NOMO-1 (cell line): ENCODE measurements around the gene E2F4.

Experiments
- DNase-seq, 2 experiments: peaks; one replicate each; lab custom pipeline; 2025; ENCODE audit not compliant: unreplicated experiment in 2 of 2; lab: John Stamatoyannopoulos, UW

The E2F4 gene

DNA sequence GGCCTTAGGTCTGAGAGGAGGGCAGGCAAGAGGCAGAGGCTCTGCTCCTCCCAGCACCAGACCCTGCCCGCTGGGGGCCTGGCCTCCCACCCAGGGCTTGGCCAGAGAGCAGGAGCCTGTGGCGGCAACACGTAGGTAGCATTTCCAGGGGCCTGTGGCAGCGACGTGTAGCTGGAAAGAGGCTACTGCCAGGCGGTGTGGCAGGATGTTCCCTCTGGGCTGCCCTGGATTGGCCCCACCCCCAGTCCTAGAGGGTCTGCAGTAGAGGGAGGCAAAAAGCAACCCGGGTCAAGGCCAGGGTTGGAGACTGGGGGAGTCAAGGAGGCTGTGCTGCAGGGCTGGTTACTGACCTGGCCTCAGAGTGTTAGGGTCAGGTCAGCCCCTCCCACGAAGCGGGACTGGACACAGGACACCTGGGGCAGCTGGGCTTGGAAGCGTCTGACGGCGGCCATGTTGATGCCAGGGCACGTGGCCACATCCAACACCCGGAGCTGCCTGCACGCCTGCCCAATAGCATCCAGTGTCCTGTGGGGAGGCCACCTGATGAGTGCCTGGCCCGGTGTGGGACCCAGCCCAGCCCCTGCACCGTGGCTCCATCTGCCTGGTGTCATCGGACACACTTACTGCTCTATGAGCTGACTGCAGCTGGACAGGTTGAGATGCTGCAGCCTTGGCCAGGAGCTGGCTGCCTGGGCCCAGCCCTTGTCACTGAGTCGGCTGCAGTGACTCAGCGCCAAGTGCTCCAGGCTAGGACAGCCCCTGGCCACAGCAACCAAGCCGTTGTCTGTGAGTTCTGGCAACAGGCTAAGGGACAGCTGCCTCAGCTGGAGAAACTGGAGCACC lies 15.5 kb downstream of the E2F4 start:
- DNase-seq: no peak

DNA sequence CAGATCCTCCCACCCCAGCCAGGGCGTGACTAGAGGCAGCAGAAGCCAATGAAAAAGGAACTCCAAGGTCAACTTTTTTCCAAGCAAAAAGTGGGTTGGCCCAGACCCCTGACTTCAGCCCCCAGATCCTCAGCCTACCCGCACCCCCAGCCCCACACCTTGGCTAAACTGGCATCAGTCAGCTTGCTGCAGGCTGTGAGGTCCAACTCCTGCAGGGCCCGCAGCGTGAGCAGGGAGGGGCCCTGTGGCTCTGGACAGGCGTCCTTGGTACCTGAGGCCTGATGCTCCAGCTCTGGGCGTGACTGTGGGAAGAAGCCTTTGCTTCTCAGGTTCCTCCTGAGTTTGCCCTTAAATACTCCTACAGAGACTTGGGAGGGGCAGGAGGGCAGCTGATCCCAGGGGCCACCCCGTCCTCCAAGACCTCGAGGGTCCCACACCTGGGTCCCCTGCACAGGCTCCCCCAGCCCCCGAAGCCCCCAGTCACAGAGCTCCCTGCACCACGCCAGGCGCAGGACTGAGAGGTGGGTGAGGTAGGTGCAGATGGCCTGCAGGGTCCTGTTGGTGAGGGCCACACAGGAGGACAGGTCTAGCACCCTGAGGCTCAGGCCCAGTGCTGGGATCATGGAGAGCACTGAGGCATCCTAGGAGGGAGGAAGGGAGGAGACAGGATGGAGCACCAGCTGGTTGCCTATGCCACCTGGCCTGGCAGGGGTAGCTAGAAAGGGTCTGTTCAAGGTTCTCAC lies 16.4 kb downstream of the E2F4 start:
- DNase-seq: no peak

DNA sequence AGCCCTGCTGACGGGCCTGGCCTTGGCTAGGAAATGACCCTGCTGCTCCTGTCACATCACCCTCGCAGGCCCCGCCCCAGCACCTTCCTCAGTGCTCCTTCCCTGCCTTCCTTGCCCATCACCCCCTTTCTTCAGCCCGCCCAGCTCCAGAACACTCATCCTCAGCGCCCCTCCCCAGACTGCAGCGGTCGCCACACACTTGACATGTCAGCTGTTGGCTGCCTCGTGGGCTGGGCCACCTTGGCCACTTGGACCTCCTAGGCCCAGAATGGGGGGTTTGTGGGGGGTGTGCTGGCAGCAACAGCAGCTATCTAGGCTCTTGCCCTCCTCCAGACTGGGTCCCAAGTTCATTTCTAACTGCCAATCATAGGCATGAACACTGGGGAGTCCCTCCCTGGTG lies 17.6 kb downstream of the E2F4 start:
- DNase-seq: no peak

DNA sequence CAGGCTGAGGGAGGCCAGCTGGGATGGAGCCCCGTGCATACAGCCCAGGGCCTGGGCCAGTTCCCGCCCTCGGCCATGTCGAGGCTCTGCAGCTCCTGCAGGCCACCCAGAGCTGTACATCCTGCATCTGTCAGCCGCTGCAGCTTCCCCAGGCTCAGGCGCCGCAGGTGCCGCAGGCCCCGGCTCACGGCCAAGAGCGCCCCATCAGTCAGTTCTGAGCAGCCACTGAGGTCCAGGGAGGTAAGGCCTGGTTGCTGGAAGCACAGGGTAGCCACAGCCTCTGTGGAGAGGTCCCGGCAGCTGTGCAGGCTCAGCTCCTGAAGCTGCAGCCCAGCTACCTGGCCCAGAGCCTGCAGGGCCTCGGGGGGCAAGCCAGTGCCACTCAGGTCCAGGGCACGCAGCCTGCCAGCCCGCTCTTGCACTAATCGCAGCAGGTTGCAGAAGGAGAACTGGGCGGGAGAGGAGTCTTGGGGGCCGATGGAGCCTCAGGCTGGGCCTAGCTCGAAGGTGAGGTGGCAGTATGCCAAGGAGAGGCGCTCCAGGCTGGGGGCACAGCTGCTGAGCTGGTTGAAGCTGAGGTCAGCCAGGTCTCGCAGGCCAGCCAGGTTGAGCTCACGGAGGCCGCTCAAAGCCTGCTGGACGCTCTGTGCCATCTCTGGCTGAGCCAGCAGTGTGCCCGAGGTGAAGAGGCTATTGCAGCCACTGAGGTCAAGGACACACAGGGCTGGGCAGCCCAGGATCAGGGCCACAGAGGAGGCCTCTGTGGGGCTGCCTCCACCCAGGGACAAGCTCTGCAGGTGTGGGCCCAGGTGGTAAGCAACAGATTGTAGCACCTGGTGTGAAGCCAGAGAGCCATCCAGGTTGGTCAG lies 18.3 kb downstream of the E2F4 start:
- DNase-seq: no peak

DNA sequence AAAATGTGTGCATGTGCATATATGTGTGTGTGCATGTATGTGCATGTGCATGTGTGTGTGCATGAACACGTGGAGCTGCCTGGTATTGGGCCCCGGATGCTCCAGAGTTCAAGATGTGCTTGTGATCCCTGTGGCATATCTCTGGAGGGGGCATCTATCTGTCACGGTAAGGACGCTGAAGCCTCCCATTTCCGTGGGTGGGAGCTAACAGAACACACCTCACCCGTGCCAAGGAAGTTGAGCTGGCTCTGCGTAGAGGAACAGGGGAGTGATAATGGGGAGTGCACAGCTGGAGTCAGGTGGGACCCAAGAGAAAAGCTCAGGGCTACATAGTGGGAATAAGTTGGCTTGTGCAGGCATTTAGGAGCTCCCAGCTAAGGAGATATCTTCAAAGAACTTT lies 19.7 kb downstream of the E2F4 start:
- no peak for DNase-seq

DNA sequence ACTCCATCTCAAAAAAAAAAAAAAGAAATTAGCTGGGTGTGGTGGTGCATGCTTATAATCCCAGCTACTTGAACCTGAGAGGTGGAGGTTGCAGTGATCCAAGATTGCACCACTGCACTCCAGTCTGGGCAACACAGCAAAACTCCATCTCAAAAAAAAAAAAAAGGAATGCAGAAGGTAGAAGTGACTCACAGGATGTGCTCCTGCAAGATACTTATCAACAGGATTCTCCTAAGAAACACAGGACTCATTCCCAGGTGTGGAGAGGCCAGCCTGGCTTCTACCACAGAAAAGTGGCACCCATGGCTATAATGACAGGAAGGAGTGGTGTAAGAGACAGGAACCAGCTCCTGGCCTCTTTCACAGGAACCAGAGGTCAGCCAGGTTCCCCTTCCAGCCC lies 20.8 kb downstream of the E2F4 start:
- no peak for DNase-seq

DNA sequence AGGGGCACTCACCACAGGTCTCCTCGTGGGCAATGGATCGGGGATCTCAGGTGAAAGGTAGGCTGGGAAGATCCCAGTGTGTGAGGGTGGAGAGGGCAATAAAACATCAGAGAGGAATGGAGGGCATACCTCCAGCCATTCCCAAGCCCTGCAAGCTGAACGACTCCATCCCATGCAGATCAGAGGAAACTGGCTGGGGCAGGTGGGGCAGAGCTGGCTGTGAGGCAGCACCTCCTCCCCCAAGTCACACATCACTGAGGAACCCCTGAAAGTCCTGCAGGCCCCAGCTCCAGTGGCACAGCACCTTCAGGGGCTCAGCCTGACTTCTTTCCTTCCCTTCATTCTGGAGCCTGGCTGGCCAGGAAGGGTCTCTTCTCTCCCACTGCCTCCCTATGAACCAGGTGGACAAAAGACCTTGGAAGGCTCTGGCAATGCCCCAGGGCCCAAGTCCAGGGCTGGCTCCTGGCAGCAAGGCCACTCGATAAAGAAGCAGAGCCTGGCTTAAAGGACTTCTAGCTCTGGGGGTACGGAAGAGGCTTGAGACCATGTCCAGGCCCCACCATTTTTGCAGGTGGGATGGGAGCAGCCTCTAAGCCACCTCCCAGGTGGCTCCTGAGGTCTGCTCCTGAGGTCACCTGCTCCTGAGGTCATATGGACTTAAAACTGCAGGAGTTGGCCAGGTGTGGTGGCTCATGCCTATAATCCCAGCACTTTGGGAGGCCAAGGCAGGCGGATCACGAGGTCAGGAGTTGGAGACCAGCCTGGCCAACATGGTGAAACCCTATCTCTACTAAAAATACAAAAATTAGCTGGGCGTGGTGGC lies 21.5 kb downstream of the E2F4 start:
- no peak for DNase-seq

DNA sequence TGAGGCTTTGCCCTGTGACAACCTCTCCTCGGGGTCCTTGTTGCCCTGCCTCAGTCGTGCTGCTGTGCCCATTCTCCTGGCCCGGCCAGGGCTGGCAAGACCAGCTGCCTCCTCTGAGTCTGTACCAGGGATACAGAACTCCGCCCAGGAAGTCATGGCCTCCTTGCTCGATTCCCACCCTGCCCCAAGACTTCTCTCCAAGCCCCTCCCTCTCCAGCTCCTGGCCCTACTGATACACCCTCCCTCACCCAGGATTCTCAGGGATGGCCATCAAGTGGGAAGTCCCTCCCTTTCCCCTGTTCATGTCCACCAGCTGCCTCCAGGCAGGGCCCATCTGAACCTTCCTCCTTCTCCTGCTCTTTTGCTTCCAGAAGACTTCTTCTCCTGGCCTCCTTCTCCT lies 23.8 kb downstream of the E2F4 start:
- DNase-seq: no peak

DNA sequence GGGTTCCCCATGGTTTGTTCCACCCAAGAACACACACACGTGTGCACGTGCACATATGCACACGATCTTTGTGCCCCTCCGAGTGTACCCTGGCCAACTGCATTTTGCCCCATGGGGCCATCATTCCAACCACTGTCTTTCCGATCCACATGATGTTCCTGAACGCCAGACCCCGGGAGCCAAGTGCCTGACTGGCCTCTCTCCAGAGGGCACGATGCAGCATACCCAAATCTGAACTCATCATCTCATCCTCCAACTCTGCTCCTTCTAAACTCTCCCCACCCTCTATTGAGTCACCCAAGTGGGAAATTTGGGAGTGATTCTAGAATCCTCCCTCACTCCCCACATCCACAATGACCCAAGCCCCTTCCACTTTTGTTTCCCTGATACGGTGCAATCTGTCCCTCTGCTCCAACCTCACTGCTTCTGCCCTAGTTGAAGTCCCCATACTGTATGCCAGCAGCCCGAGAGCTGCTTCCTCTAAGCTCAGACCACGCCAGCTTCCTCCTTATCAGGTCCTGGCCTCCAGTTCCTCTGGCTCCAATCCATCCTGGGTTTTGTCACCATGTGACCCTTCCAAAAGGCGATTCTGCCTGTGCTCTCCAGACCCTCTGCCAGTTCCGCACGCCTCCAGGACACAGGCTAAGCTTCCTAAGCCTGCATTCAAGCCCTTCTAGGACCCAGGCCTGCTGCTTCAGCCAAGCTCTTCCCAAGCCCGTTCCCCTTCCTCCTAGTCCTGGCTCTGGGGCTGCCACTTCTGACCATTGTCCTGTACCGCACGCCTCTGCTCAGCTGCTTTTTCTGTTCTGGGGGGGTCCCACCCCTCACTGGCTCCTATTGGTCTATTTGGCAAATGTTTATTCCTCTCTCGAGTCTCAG lies 24.9 kb downstream of the E2F4 start:
- peak in 1 of 2 experiments; percentile 18 for DNase-seq

DNA sequence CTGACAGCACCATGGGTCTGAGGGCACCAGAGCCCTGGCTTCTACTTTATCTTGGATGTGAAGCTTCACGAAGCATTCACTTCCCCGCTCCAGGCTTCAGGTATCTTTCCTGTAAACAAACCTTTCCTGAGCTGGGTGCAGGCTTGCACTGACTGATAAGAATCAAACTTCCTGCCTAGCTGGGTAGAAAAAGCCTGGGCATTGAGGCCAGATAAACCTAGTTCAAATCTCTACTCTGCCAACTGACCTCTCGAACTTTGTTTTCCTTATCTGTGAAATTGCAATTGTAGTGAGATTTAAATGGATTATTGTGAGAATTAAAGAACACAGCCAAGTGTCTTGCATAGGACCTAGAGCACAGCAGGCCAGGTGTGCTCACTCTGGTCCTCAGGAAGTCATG lies 32.0 kb downstream of the E2F4 start:
- no peak for DNase-seq

DNA sequence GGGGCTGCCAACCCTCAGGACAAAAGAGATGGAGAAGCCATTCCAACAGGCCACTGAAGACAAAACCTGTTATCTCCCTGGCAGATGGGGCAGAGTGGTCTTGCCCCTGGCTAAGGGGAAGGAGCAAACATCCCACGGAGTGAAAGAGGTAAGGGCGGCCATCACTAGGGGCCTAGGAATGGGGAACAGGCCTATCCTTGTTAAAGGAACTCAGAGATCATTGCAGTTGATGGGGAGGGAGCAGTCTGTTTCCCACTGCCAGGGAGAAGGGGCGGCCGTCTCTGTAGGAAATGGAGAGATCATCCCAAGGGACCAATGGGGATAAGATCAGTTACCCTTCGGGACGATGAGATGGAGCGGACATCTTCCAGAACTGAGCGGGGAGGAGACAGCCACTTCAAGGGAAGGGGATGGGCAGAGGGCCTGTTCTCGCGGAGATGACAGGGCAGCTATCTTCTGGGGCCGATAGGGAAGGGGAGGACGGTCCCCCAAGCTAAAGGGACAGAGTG lies 34.4 kb downstream of the E2F4 start:
- no peak for DNase-seq

DNA sequence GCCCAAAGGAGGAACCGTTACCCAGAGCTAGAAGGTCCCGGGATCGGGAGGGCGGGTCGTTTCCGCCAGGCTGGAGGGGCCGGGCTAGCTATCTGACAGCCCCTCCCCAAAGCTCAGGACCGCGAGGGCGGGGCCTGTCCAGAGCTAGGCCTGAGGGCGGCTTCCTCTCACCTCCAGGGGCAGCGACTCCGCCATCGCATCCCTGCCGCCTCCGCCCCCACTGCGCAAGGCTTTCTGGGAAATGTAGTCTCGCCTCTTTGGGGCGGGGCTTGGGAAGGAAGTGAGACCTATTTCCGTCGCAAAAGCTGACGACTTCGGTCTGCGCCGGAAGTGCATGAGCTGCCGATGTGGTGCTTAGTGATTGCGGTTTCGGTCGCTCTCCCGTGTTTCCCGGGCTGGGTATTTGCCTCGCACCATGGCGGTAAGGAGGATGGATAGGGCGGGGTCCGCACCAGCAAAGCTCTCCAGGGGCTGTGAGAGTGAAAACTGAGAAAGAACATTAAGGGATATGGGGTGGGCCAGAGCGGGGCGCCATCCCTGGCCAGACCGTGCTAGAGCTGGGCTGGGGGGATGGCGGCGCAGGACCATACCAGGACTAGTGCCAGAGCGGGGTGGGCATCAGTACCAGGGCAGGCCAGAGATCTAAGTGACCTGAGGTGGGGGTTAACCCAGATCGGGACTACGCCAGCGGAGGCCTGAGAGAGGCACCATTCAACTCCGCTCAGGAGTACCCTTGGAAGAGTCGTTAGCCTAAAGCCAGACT lies 35.0 kb downstream of the E2F4 start, which contains the start of gene TMEM208:
Gene TMEM208, plus strand, starts transcription at position 327 of the 763 bp plus-strand sequence. Its CDS starts 89 bp downstream, at position 416.
- DNase-seq: peak; percentile 92 to 97

DNA sequence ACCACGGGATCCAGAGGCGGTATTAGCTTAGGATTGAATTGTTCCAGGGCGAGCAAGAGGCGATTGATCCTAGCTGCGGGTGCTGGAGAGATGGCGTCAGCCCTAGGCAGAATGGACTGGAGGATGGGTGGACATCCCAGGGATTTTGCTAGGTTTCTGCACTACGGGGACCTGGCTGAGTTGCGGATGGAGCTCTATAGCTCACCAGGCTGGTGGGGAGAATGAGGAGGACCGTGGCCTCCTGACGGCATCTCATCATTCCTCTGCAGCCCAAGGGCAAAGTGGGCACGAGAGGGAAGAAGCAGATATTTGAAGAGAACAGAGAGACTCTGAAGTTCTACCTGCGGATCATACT lies 35.6 kb downstream of the E2F4 start:
- no peak for DNase-seq

DNA sequence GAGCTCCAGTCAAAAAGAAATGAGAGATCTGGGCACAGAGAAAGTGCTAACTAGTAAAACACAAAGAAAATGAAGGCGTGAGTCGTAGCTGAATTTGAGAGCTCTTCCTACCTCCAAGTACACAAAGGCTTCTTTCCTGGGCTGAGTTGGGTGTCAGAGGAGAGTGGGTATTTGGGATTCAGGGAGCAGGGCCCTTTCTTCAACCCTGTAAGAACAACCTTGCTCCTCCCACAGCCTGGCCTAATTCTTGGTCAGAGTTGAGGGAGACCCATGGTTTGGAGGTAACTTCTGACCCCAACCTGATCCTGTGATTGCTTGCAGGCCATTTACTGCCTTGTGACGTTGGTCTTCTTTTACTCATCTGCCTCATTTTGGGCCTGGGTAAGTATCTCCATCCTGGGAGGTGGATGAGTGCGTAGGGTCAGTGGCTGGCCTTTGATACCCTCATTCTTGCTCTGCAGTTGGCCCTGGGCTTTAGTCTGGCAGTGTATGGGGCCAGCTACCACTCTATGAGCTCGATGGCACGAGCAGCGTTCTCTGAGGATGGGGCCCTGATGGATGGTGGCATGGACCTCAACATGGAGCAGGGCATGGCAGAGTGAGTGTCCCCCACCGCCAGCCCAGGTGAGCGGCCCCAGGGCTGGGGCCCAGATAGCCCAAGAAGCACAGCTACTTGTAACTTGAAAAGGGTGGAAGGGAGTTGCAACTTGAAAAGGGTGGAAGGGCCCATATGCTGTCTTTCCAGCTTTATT lies 36.3 kb downstream of the E2F4 start:
- DNase-seq: no peak

DNA sequence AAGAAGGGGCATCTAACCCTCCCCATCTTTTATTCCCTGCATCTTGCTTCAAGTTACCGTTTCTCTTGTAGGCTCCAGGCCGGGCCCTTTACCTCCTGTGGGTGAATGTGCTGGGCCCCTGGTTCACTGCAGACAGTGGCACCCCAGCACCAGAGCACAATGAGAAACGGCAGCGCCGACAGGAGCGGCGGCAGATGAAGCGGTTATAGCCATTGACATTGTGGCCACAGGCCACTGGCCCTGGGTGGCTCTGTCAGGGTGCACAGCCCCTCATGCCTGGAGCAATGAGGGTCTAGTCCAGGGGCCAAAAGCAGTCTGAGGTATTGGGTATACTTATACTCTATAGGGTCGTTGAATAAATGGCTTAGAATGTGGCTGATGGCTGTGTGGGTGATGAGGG lies 37.0 kb downstream of the E2F4 start:
- no peak for DNase-seq

DNA sequence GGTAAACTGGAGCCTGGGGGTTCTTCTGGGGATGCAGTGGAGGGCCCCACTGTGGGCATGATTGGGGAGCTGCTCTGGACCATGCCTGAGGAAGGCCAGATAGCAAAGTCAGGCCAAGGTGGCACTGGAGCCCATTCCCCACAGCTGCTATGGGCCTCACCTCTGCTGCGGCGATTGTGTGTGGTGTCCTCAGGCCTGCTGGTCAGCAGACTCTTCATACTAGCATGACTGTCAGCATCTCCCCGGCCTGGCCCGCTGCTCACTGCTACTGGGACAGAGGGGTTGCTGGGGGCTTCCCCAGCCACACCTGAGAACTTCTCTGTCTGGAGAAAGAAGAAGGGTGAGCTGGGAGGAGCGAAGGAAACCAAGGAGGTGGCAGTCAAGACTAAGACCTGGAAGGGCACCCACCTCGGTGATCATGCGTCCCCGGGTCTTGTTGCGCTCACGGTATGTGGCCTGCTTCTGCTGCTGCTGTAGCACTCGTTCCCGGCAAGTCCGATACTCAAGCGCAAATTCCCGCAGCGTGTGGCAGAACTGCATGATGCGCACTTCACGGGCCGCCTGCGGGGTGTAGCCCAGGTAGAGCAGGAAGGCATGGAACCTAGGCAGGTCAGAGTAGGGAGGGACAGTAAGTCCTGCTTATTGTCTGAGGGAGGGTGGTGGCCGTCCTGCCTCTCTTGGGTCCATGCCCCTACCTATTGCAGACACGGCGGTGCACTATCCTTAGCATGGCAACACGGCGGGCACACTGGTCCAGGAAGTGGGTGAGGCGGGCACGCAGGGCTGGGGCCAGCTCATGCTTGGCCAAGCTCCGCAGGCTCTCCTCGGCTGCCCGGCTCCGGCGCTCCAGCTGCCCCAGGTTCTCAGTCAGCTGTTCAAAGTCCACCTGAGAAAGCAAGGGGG lies 38.2 kb downstream of the E2F4 start:
- no peak for DNase-seq
